SH-SY5Y (cell line): ENCODE data around the gene ARHGAP26.

Experiments
- GATA2 ChIP-seq: IDR thresholded peaks from 2 replicates; pipeline ENCODE4 v1.6.1; 2011; ENCODE audit warnings: mild to moderate bottlenecking, low read depth, low read length
- GATA3 ChIP-seq: IDR thresholded peaks from 2 replicates; pipeline ENCODE4 v1.6.1; 2011; ENCODE audit warnings: low read depth, mild to moderate bottlenecking, low read length, moderate library complexity

Gene ARHGAP26

GRCh38 chr5:142897328-142897727 is 127.2 kb downstream of the ARHGAP26 start:
- TF ChIP-seq GATA2 (no peak), GATA3 (no peak)

- TF ChIP-seq GATA2 (no peak), GATA3 (no peak)
Observed at GRCh38 chr5:142900927-142901326, 130.8 kb downstream of the ARHGAP26 start.

- TF ChIP-seq GATA3 = no peak
- no peak for TF ChIP-seq GATA2
Observed at GRCh38 chr5:142901476-142902185, 131.5 kb downstream of the ARHGAP26 start.

- TF ChIP-seq GATA2 (no peak), GATA3 (no peak)
Observed at GRCh38 chr5:142902186-142902965, 132.2 kb downstream of the ARHGAP26 start.

- no peak for TF ChIP-seq GATA3
- TF ChIP-seq GATA2 = no peak
Observed at GRCh38 chr5:142904416-142904815, 134.2 kb downstream of the ARHGAP26 start.

- TF ChIP-seq GATA2 = no peak
- TF ChIP-seq GATA3 = no peak
Observed at GRCh38 chr5:142905348-142905747, 135.2 kb downstream of the ARHGAP26 start.

- TF ChIP-seq GATA2 = no peak
- no peak for TF ChIP-seq GATA3
Observed at GRCh38 chr5:142906863-142907671, 136.9 kb downstream of the ARHGAP26 start.

- TF ChIP-seq GATA3 (no peak), GATA2 (no peak)
Observed at GRCh38 chr5:142908659-142909058, 138.5 kb downstream of the ARHGAP26 start.

GRCh38 chr5:142910128-142910527 is 140.0 kb downstream of the ARHGAP26 start:
- no peak for TF ChIP-seq GATA2
- TF ChIP-seq GATA3 = no peak

GRCh38 chr5:142911170-142911569 is 141.0 kb downstream of the ARHGAP26 start:
- no peak for TF ChIP-seq GATA3

GRCh38 chr5:142911775-142912174 is 141.6 kb downstream of the ARHGAP26 start:
- TF ChIP-seq GATA3 (no peak), GATA2 (no peak)

- TF ChIP-seq GATA3 (no peak), GATA2 (no peak)
Observed at GRCh38 chr5:142913728-142914338, 143.7 kb downstream of the ARHGAP26 start.

- TF ChIP-seq GATA2 = no peak
- TF ChIP-seq GATA3 = no peak
Observed at GRCh38 chr5:142915038-142915437, 144.9 kb downstream of the ARHGAP26 start.
